Measurements from ENCODE around the gene NRP2.

DNA sequence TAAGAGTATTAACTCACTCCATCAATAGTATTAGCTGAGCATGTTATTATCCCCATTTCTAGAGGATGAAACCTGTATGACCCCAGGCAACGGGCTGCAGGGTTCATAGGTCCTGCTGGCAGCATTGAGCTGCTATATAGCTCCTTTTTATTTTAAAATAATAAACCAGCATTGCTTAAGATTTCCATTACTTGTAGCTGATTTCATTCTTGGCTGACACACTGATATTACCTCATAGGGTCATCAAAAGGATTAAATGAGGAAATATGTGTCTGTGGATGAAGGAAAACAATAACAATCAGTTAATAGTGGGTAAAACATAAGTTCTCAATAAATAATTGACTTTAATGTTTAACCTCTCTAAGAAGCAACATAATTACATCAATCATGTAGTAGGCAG lies 48.3 kb upstream of the NRP2 start:
- TF ChIP-seq CTCF (IDR thresholded peaks at IDR 0.05) = no peak
- TF ChIP-seq EZH2 (IDR thresholded peaks at IDR 0.05; ENCODE audit: borderline replicate concordance, insufficient read depth, low read depth, low read length, poor library complexity, severe bottlenecking) = no peak

Measured in B cell (primary cell).